GM19023 (cell line): ENCODE results near the gene GRID1.

Experiments used
- ATAC-seq: cut with Tn5 transposase; IDR thresholded peaks from one replicate; pipeline ENCODE4 v1.9.1; 2021; ENCODE audit warnings: mild to moderate bottlenecking, moderate library complexity; ENCODE audit not compliant: unreplicated experiment

The GRID1 gene

GRCh38 chr10:86155054-86155921 is 211.3 kb downstream of the GRID1 start:
- no peak for ATAC-seq

GRCh38 chr10:86153751-86154150 is 212.8 kb downstream of the GRID1 start:
- no peak for ATAC-seq

- ATAC-seq = no peak
Measured at GRCh38 chr10:86152911-86153310, 213.7 kb downstream of the GRID1 start.

- no peak for ATAC-seq
Measured at GRCh38 chr10:86152354-86152753, 214.2 kb downstream of the GRID1 start.

- ATAC-seq = no peak
Measured at GRCh38 chr10:86151613-86152012, 215.0 kb downstream of the GRID1 start.

- no peak for ATAC-seq
Measured at GRCh38 chr10:86149257-86149656, 217.3 kb downstream of the GRID1 start.

- no peak for ATAC-seq
Measured at GRCh38 chr10:86148117-86148516, 218.5 kb downstream of the GRID1 start.

- no peak for ATAC-seq
Measured at GRCh38 chr10:86144301-86144700, 222.3 kb downstream of the GRID1 start.

GRCh38 chr10:86141896-86142295 is 224.7 kb downstream of the GRID1 start:
- ATAC-seq = no peak

- no peak for ATAC-seq
Measured at GRCh38 chr10:86139066-86139657, 227.4 kb downstream of the GRID1 start.

- no peak for ATAC-seq
Measured at GRCh38 chr10:86138551-86139065, 228.0 kb downstream of the GRID1 start.

GRCh38 chr10:86137561-86137960 is 229.0 kb downstream of the GRID1 start:
- ATAC-seq = no peak

- ATAC-seq = no peak
Measured at GRCh38 chr10:86136934-86137333, 229.7 kb downstream of the GRID1 start.

GRCh38 chr10:86135191-86135590 is 231.4 kb downstream of the GRID1 start:
- no peak for ATAC-seq

- no peak for ATAC-seq
Measured at GRCh38 chr10:86130737-86131475, 235.7 kb downstream of the GRID1 start.

GRCh38 chr10:86130041-86130440 is 236.6 kb downstream of the GRID1 start:
- ATAC-seq = no peak

- no peak for ATAC-seq
Measured at GRCh38 chr10:86128360-86128759, 238.2 kb downstream of the GRID1 start.

GRCh38 chr10:86127274-86127819 is 239.2 kb downstream of the GRID1 start:
- no peak for ATAC-seq

- ATAC-seq = no peak
Measured at GRCh38 chr10:86124734-86125133, 241.9 kb downstream of the GRID1 start.

GRCh38 chr10:86123715-86124114 is 242.9 kb downstream of the GRID1 start:
- no peak for ATAC-seq

- no peak for ATAC-seq
Measured at GRCh38 chr10:86123304-86123703, 243.3 kb downstream of the GRID1 start.
